GM12875 (cell line): ENCODE measurements around the gene FNDC8.

Experiments
- H3K4me3 ChIP-seq: one replicate; pipeline ENCODE4 v1.5.1; 2011; ENCODE audit warnings: low read depth, low read length, control low read depth
- TF ChIP-seq, protein P1 (sequence below): IDR thresholded peaks from 2 replicates; pipeline ENCODE4 v1.5.1; 2011; ENCODE audit warnings: low read depth, mild to moderate bottlenecking, control low read depth, inconsistent platforms, low read length, moderate library complexity, borderline replicate concordance; ENCODE audit not compliant: insufficient read depth

FNDC8 gene

DNA sequence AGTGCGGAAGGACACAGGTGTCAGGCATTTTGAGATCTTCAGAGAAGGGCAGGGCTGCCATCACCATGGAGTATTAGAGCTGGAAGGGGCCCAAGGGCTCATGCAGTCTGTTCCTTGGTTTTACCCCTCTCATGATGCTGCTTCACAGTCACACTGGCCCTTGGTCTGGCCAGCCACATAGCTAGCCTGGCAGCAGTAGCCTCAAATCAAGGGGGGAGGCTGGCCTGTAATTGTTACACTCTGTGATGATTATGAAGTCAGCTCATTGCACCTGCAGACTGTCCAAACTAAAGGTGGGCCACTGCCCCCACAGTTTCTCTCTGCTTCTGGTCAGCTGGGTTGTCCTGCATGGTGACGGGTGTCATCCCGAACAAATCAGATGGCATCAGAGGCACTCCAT lies at the start of gene FNDC8:
TSS of gene FNDC8 (plus strand) at position 301 of the 400 bp plus-strand sequence. CDS start at position 380, 79 bp downstream.
- TF ChIP-seq, protein P1, sequence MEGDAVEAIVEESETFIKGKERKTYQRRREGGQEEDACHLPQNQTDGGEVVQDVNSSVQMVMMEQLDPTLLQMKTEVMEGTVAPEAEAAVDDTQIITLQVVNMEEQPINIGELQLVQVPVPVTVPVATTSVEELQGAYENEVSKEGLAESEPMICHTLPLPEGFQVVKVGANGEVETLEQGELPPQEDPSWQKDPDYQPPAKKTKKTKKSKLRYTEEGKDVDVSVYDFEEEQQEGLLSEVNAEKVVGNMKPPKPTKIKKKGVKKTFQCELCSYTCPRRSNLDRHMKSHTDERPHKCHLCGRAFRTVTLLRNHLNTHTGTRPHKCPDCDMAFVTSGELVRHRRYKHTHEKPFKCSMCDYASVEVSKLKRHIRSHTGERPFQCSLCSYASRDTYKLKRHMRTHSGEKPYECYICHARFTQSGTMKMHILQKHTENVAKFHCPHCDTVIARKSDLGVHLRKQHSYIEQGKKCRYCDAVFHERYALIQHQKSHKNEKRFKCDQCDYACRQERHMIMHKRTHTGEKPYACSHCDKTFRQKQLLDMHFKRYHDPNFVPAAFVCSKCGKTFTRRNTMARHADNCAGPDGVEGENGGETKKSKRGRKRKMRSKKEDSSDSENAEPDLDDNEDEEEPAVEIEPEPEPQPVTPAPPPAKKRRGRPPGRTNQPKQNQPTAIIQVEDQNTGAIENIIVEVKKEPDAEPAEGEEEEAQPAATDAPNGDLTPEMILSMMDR, result no peak
- no peak within 1 kb of the TSS for H3K4me3 ChIP-seq

DNA sequence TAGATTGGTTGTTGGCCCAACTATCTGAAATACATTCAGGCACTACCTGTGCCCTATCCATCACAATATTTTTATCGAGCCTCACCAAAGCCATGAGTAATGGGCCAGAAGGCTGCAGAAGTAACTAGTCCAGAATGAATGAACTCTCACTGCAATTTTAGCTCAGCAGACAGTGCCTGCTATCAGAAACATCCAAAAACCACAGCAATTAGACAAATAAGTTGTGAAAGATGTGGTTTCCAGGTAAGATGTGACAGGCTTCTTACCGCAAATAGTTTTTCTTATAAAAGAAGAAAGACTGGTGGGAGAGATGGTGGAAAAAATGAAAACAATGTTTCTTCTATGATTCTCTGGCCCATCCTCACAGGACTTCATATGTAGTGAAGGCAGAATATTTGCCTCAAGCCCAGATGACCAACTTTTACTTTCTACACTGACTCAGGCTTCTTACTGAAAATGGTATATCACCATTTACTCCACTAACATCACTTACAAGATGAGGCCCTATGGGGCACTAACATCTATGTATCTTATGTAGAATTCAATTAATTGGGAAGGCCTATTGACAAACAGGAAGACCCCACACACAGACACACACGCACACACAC lies 48.1 kb upstream of the FNDC8 start:
- no peak overlapping the region for H3K4me3 ChIP-seq
- TF ChIP-seq, protein P1, result no peak

DNA sequence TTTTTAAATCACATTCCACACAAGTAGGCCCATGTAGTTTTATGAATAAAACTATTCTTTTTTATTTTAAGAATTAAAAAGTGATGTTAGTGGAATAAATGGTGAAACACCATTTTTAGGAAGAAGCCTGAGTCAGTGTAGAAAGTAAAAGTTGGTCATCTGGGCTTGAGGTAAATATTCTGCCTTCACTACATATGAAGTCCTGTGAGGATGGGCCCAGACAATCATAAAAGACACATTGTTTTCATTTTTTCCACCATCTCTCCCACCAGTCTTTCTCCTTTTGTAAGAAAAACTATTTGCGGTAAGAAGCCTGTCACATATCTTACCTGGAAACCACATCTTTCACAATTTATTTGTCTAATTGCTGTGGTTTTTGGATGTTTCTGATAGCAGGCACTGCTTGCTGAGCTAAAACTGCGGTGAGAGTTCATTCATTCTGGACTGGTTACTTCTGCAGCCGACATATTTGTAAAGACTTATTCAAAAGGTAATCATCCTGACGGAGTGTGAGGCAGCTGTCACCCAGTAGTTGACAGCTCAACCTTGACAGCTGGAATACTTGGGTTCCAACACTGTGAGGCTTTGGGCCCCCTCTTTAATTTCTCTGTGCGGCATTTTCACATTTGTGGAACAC lies 47.3 kb upstream of the FNDC8 start:
- H3K4me3 ChIP-seq, result no peak overlapping the region

DNA sequence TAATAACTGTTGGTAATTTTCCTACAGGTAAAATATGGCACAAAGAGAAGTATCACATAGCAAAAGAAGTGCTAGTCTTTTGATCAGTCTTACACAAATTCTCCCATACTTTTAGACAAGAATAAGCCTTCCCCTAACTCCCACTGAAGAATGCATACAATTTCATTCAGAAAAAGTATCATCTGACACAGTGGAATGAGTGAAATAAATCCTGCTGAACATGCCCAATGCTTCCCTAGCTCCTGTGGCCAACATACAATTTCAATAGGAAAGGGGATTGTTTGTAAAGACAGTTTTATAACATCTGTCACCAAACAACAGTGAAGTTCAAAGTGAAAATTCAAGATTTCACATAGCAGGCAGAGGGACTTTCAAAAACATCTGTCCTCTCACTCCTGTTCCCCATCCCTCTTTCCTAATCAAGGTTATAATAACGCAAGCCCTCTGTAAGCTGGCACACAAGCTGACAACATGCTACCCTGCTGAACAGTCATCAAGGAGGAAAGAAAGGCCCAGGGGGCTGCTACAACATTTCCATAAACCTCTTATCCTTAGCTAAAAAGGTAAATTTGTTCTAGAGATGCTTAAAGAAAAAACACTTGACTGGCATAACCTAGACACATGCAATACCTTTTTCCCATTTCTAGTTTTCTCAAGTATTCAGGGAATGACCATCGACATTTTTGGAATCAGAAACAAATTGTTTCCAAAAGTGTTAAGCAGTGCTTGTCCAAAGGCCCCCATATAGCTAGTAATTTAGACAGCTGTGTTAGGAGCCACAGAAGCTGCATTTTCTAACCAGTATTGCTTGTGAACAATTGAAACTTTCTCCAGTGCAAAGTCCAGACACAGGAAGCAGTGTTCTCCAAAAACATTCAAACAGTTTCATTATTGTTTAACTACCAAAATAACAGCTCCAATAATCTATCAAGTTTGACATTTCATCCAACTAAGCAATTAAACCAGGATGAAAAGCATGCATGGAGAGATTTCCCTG lies 46.4 kb upstream of the FNDC8 start:
- H3K4me3 ChIP-seq, result no peak overlapping the region
- TF ChIP-seq, protein P1, result no peak

More for the DNA sequence above, 47.3 kb upstream of the FNDC8 start:
- TF ChIP-seq, protein P1, result no peak

DNA sequence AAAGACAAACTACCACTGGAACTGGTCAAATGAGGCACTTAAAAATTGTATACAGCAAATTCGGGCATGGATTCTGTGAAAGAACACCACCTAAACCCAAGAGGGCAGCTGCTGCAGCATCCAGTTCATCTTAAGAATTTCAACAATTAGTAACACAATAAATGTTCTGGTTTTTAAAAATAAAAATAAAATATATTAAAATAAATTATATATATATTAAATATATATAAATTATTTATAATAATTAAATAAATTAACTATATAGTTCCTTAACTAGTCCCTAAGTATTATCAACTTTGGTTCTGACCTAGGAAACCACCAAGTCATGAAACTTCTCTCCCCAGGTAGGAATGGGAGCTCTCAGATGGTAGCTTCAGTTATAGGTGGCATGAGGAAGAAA lies 44.5 kb upstream of the FNDC8 start:
- TF ChIP-seq, protein P1, result no peak

DNA sequence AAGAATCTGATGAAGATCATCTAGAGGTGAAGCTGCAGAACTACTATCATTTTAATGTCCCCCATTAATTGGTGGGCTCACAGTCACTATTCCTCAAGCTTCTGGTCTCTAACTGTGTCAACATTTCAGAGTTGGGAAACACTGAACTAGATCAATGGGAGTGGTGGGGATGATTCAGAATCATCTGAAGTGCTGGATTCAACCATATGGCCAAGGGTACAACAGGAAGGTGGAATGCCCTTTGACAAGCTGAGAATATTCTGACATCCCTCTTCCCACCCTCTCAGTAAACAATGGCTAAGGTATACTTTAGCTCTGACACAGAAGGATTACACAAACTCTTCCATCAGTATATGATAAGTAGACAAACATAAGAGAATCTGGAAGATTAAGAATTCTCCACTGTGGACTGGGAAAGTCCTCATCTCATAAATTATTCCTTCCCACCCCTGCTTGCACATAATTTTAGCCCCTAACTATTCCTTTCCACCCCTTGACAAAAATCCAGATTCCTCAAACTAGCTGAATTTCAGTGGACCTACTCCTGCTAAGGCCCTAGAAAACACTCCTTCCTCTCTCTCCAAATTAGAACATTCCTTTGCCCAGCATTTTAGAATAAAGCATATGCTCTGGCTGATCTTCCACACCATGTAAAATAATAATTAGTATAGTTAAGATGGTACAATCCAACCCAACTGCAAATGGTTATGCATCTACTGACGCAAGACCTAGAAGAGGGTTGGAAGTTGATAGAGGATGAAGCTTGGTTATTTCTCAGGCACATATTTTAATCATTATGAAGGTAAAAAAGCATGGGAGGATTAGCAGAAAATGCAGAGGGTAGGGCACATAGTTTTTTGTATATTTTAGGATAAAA lies 41.6 kb upstream of the FNDC8 start:
- TF ChIP-seq, protein P1, result no peak
- no peak overlapping the region for H3K4me3 ChIP-seq

More for the DNA sequence above, 44.5 kb upstream of the FNDC8 start:
- no peak overlapping the region for H3K4me3 ChIP-seq
